Measurements from ENCODE around the gene TNFAIP8L2.
"Not testable (repeated sequence)": the region's sequence is repeated elsewhere in the genome, so short reads cannot be mapped to it uniquely, and the experiment has no call there.

The TNFAIP8L2 gene

DNA sequence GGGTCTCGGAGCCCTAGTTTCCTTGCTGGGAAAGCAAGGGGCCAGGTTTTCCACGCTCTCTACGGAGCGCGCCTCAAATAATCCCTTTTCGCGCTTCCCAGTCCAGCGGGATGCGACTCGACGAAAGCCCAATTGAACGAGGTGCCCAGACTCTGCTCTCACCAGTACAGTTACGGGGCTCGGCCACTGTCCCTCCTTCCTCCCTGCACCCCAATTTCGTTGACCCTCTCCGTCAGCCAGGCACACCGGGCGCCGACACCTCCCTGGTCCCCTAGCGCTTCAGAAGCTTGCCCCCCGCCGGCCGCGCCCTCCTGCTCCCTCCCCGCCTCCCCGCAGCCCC lies 10.4 kb upstream of the TNFAIP8L2 start:
- no peak for DNase-seq (ENCODE audit: low read depth in 2 of 2)

DNA sequence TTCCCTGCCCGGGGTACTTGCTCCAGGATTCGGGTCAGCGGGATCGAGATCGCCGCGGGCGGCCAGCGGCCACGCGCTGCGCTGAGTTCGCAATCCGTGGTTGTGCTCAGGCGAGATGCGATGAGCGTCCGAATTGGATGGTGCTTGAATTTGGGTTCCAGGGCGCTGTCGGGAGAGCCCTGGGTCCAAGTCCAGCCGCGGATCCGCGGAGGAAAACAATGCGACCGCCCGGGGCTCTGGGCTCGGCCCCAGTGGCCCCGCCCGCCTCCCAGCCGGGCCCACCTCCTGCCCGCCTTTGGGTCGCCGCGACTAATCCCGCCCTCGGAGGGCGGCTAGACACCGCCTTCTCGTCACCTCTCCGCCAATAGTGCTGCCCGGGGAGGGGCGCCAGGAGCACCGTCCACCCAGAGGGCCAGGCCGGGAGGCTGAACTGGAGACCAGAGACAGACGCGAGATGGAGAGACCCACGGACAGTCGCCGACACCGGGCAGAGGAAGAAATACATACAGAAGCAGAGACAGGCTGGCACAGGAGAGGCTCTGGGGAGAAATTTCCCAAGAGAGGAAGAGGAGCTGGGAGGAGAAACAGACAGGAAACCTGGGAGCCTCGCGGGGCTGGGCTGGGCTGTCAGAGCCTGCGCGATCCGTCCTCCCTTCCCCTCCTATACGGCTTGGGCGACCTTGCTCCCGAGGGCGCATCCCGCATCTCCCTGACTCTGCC lies 9.9 kb upstream of the TNFAIP8L2 start, which contains the start of gene SEMA6C:
SEMA6C (minus strand) TSS at position 220 of the 720 bp plus-strand sequence. CDS start 4,010 bp downstream, outside the sequence.
- peak; percentile 75 to 86 for DNase-seq (ENCODE audit: low read depth in 2 of 2)

DNA sequence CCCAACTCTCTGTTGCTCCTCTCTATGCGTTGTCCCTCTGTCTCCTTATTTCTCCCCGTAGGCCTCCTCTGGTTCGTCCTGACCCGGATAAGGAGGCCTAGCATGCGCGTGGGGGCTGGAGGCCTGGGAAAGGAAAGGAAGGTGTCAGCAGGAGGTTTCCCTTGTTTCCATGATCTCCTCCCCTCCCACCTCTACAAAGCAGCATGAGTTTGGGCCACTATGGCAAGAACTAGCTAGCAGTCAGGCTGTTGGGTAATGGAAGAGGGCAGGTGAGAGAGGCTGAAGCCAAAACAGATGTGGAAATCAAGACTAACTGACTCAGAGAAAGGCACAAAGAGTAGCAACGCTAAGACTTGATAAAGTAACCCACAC lies 9.3 kb upstream of the TNFAIP8L2 start:
- no peak for DNase-seq (ENCODE audit: low read depth in 2 of 2)

- no peak for DNase-seq (ENCODE audit: low read depth in 2 of 2)
Measured at GRCh38 chr1:151147665-151148064, 8.8 kb upstream of the TNFAIP8L2 start.

DNA sequence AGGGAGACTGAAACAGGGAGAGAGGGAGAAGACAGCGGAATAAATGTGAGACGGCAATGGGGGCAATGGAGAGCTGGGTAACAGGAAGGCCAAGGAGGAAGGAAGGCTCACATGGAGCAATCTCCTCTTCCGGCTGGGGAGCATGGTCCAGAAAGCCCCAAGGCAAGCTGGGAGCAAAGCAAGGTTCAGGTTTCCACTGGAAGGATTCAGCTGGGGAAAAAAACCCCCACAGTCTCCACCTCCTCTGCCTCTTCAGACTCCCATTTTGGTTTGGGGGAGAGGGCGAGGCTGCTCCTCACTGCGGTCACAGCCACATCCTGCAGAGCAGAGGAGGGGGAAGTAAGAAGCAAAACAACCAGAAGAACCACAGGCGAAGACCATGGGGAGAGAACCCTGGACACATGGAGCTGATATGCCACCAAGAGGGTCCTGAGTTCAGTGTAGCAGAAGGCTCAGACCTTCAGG lies 650 bp downstream of the TNFAIP8L2 start:
- peak; percentile 43 to 64 for DNase-seq (ENCODE audit: low read depth in 2 of 2)

DNA sequence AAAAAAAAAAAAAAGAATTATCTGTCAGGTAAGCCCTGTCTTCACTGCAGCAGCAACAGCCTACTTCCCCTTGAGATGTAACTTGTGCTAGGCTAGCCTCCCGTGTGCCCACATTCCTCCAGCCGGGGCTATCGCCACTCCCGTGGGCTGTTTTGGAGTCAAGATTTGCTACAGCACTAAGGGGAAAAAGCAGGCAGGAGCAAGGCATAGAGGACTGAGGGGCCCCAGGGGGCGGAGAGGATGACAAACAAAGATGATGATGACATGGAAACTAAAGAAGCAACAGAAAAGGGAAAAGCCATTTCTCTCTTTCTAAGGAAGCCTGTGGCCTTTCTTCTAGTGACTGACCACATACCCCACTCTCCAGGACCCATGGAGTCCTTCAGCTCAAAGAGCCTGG lies 1.9 kb downstream of the TNFAIP8L2 start:
- peak; percentile 48 to 54 for DNase-seq (ENCODE audit: low read depth in 2 of 2)

GRCh38 chr1:151158751-151159251 lies 2.4 kb downstream of the TNFAIP8L2 start:
- DNase-seq (ENCODE audit: low read depth in 2 of 2), result no peak

DNA sequence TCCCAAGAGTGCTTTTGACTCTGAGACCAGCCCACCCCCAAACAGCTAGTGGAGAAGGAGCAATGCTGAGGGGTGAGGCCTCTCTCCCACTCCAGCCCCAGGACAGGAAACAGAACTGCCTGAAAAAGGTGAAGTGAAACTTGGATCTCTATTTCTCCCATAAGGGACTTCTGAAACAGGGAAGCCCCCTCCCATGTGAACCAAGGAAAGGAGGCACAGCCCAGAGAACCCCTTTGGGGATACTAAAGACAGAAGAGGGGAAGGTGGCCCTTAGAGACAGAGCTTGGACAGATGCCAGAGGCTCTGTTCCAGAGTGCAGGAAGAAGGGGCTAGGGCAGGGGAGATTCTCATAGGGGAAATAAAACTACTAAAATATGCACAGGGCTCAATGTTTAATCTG lies 2.9 kb downstream of the TNFAIP8L2 start:
- no peak for DNase-seq (ENCODE audit: low read depth in 2 of 2)

DNA sequence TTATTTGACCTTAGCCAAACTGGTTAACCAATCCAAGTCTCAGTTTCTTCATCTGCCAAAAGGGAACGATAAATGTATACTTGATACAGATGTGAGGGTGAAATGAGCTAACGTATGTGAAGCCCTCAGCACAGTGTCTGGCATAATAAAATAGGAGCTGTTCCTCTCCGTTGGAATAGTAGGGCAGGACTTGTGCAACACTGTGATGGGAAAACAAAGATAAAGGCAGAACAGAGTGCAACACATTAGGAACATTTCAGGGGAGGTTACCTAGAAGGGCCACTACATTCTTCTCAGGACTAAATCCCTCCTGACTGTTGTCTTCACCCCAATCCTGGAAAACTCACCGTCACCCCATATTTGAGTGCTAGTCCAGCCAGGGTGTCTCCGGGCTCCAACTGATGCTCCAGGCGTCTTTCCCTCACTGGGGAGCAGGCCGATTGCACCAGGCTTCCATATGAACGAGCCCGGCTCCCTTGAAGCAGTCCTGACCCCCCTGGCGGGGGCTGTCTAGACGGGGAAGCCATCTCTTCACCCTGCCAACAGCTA lies 8.4 kb downstream of the TNFAIP8L2 start:
- no peak for DNase-seq (ENCODE audit: low read depth in 2 of 2)

DNA sequence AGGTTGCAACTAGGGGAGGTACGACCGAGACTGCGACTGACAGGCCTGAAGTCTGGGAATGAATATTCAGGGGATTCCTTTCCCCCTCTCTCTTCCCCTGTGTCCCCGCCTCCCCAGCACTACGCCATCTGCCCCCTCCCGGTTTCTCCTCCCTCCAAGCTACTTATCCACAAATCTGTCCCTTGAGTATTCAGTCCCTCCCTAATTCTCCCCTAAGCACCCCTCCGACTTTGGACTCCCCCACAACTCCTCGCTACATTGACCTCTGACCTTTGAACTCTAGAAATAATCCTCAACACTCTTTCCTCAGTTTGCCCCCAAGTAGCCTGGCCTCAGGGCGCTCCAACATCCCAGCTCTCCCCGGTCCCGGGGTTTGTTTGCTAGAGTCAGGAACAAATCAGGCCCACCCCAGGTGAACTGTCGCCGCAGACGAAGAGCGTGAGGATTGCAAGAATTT lies 8.9 kb downstream of the TNFAIP8L2 start:
- no peak for DNase-seq (ENCODE audit: low read depth in 2 of 2)

GRCh38 chr1:151165738-151166504 lies 9.5 kb downstream of the TNFAIP8L2 start, which contains the start of the genes LYSMD1 and SCNM1:
LYSMD1 (minus strand) TSS chr1:151165902; CDS start chr1:151165258, 644 bp downstream.
SCNM1 (plus strand) TSS chr1:151166144; CDS start chr1:151166153, 9 bp downstream.
- peak; percentile 92 to 95 for DNase-seq (ENCODE audit: low read depth in 2 of 2)

DNA sequence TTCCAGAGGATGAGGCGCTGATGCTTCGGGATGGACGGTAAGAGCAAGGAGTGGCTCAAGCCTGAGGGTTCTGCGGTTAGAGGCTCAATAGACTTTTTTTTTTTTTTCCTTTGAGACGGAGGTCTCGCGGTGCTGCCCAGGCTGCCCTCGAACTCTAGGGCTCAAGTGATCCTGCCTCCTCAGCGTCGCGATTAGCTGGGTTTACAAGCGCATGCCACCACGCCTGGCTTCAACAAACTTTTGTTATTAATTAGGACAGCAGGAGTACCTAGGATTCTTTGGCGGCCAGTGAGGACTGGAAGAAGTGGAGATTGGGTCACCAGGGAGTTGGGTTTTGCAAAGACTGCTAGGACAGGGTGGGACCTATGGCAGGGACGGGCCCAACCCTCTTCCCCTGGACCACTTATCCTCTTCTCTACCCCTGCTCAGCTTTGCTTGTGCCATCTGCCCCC lies 10.1 kb downstream of the TNFAIP8L2 start:
- no peak for DNase-seq (ENCODE audit: low read depth in 2 of 2)

DNA sequence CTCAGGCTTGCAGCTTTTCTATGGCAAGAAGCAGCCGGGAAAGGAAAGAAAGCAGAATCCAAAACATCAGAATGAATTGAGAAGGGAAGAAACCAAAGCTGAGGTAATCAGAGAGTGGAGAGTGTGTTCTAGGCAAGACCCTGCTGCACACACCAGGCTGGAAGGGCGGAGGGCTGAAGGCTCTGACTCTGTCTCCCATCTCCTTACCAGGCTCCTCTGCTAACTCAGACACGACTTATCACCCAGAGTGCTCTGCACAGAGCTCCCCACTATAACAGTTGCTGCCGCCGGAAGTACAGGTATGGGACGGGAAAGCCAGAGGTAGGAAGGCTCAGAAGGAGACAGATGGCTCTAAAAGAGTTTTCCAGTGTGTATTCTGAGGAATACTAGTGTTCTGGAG lies 10.7 kb downstream of the TNFAIP8L2 start:
- no peak for DNase-seq (ENCODE audit: low read depth in 2 of 2)

GRCh38 chr1:151171190-151171589 lies 14.7 kb downstream of the TNFAIP8L2 start:
- DNase-seq (ENCODE audit: low read depth in 2 of 2), result no peak

DNA sequence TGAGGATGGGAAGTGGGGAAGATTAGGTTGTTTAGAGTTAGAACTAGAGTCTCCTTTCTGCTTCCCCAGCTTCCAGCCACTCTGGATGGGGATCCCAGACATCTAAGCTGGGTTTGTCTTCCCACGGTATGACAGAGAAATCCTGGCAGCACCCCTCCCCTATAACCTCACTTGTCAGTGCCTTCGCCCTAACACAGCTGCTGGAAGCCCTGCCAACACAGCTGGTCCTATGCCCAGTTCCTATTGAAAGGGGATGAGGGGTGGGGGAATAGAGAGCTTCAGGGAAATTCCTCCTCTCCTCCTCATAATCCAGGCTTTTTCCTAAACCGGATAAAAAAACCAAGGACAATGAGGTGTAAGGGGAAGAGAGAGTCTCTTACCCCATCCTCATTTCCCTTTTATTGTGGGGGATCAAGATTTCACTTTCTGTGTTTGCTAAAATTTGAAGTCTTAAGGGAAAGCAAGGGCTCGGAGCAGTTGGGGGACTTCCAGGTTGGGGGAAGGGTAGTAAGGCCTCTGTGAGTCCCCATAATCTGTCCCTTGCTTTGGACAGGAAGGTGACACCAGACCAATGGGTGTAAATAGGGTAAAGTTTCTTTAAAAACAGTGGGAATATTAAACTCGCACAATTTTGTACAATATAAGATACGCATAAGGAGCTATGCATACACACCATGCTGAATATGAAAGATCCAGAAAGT lies 18.7 kb downstream of the TNFAIP8L2 start:
- DNase-seq (ENCODE audit: low read depth in 2 of 2), result no peak

DNA sequence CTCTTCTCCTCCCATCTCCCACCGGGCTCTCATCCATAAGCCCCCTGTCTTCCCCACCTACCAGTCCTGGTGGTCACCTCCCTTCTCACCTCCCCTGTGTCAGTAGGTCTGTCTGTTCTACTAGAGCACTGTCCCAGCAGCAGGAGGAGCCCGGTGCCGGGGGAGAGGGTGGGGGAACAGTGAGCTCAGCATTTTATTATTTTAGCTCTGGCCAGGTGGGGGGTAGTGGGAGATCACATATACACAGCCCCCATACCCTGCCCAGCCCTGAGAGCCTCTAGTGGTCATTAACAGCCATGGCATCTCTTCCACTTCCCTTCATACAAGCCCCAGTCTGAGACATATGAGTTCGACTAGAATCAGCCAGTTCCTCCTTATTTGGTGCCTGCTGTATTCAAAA lies 19.4 kb downstream of the TNFAIP8L2 start, which contains the start of gene TMOD4:
TMOD4 (minus strand) TSS at position 119 of the 400 bp plus-strand sequence. CDS start 1,106 bp downstream, outside the sequence.
- no peak for DNase-seq (ENCODE audit: low read depth in 2 of 2)

DNA sequence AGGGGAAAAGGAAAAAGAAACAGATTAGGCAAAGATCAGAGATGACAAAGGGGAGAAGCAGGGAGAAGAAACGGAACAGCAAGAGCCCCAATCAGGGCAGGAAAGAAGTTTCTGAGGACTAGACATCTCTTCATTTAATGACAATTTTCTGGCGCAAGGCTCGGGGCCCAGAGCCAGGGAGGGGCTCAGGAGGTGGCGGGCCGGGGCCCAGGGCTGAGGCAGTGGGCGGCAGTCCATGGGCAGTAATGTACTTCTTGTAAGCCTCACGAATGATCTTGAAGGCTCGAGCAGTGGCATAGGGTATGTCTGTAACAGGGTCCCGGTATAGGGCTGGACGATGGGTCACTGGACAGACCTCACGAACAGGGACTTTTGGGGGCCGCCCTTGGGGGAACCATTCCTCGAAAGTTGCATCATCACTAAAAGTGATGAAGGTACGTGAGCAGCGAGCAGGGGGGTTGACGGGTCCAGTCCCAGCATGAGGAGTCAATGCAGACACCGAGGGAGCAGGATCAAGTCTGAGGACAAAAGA lies 20.1 kb downstream of the TNFAIP8L2 start:
- no peak for DNase-seq (ENCODE audit: low read depth in 2 of 2)

- DNase-seq (ENCODE audit: low read depth in 2 of 2), result no peak
Measured at GRCh38 chr1:151184211-151184610, 27.8 kb downstream of the TNFAIP8L2 start.

- DNase-seq (ENCODE audit: low read depth in 2 of 2), result no peak
Measured at GRCh38 chr1:151187205-151187604, 30.8 kb downstream of the TNFAIP8L2 start.

DNA sequence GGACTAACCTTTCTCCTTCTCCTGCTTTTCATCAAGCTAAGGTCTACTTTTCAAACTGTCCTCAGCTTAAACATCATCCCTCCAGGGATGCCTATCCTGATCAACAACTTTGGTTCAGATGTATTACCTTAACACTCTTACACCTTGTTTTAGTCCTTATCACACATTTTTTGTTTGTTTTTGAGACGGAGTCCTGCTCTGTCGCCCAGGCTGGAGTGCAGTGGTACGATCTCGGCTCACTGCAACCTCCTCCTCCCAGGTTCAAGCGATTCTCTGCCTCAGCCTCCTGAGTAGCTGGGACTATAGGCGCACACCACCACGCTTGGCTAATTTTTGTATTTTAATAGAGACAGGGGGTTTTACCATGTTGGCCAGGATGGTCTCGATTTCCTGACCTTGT lies 32.2 kb downstream of the TNFAIP8L2 start:
- DNase-seq (ENCODE audit: low read depth in 2 of 2), result not testable (repeated sequence)

All from stimulated activated CD4-positive, alpha-beta T cell treated with anti-CD3 and anti-CD28 coated beads, Interleukin-4, amount 100 ng/mL, for 48 hours (primary cell).